Keratinocyte (primary cell): ENCODE measurements around the gene CD63. TPM values are rescaled to one million over a fixed set of nuclear protein-coding genes. Genes with fewer than 3 reads are reported as not detected.

ENCODE experiments used
- DNase-seq: peaks from one replicate; pipeline ENCODE4 v3.0.0-alpha.2; 2011; ENCODE audit warnings: low read depth, missing footprints, low spot score
- FAIRE-seq: peaks from 2 replicates; lab custom pipeline; 2011; peaks lifted over from hg19 to GRCh38; lab: Jason Lieb, UNC
- H2AFZ ChIP-seq: 2 replicates; pipeline ENCODE4 v1.6.0; 2012; ENCODE audit warnings: low read length, control low read depth, inconsistent platforms; ENCODE audit not compliant: control insufficient read depth
- H3K27ac ChIP-seq: 2 replicates; pipeline ENCODE4 v1.5.1; 2011; ENCODE audit warnings: low read length; ENCODE audit not compliant: control insufficient read depth, insufficient read depth
- H3K27me3 ChIP-seq: 3 replicates; pipeline ENCODE4 v1.6.0; 2011; ENCODE audit warnings: low read length; ENCODE audit not compliant: control insufficient read depth, insufficient read depth; ENCODE audit errors: extremely low read depth
- H3K36me3 ChIP-seq, 2 experiments: 2 replicates in 1 of 2; 3 replicates in 1 of 2; pipeline ENCODE4 v1.5.1; 2011; ENCODE audit warnings: low read length in 2 of 2, mild to moderate bottlenecking in 1 of 2; ENCODE audit not compliant: control insufficient read depth in 2 of 2, insufficient read depth in 2 of 2; ENCODE audit errors: extremely low read depth in 1 of 2
- H3K4me1 ChIP-seq: 3 replicates; pipeline ENCODE4 v1.5.1; 2011; ENCODE audit warnings: low read length; ENCODE audit not compliant: control insufficient read depth, insufficient read depth; ENCODE audit errors: extremely low read depth
- H3K4me2 ChIP-seq: 3 replicates; pipeline ENCODE4 v1.6.0; 2011; ENCODE audit warnings: low read depth, low read length; ENCODE audit not compliant: control insufficient read depth, insufficient read depth; ENCODE audit errors: extremely low read depth
- H3K4me3 ChIP-seq, 3 experiments: fragments of 200-600 bp in 1 of 3; sonication (generic) in 1 of 3; 2 replicates in 2 of 3; 3 replicates in 1 of 3; pipeline ENCODE4 v1.5.1; 2011 to 2016; ENCODE audit warnings: low read length in 3 of 3, mild to moderate bottlenecking in 3 of 3, control low read depth in 2 of 3, inconsistent platforms in 1 of 3, low read depth in 1 of 3, mixed read lengths in 1 of 3, mixed run types in 1 of 3, moderate library complexity in 1 of 3; ENCODE audit not compliant: control insufficient read depth in 2 of 3, insufficient read depth in 2 of 3; ENCODE audit errors: extremely low read depth in 1 of 3
- H3K79me2 ChIP-seq: 2 replicates; pipeline ENCODE4 v1.6.0; 2012; ENCODE audit warnings: low read length; ENCODE audit not compliant: control insufficient read depth, insufficient read depth
- H3K9ac ChIP-seq: 3 replicates; pipeline ENCODE4 v1.6.0; 2011; ENCODE audit warnings: low read length; ENCODE audit not compliant: control insufficient read depth, insufficient read depth; ENCODE audit errors: extremely low read depth
- H3K9me1 ChIP-seq: 3 replicates; pipeline ENCODE4 v1.6.0; 2011; ENCODE audit warnings: low read length; ENCODE audit not compliant: control insufficient read depth, insufficient read depth; ENCODE audit errors: extremely low read depth
- H3K9me3 ChIP-seq: 2 replicates; pipeline ENCODE4 v1.5.1; 2012; ENCODE audit warnings: low read depth, low read length; ENCODE audit not compliant: control insufficient read depth
- H4K20me1 ChIP-seq: 3 replicates; pipeline ENCODE4 v1.6.0; 2011; ENCODE audit warnings: low read length; ENCODE audit not compliant: control insufficient read depth, insufficient read depth; ENCODE audit errors: extremely low read depth
- CTCF ChIP-seq, 3 experiments: IDR thresholded peaks in 1 of 3; conservative IDR thresholded peaks in 1 of 3; optimal IDR thresholded peaks in 1 of 3; 2 replicates in 2 of 3; 3 replicates in 1 of 3; pipeline versions ENCODE3 to v1.5.1; 2011; ENCODE audit warnings: low read length in 3 of 3, mild to moderate bottlenecking in 3 of 3, moderate library complexity in 2 of 3, control low read depth in 1 of 3, inconsistent platforms in 1 of 3; ENCODE audit not compliant: insufficient read depth in 2 of 3; ENCODE audit errors: extremely low read depth in 1 of 3
- EZH2 ChIP-seq: IDR thresholded peaks from one replicate; pipeline ENCODE4 v1.6.1; 2012; ENCODE audit warnings: inconsistent platforms, mild to moderate bottlenecking, low read length, moderate library complexity
- dilution Hi-C: fragments of 300-500 bp; cut with MboI; formaldehyde crosslinking; loops from one replicate; pipeline ENCODE4 v1.7.0; 2020; ENCODE audit warnings: low sequenced_read_pairs; ENCODE audit not compliant: extremely low pct_ligation_motif_present
- polyA plus RNA-seq, 5 experiments: library from polyadenylated mRNA; depleted of rRNA in 3 of 5; stranded (reverse) in 3 of 5; stranded (forward) in 1 of 5; unstranded in 1 of 5; fragments of >200 nt; gene quantifications; 1 replicate in 1 of 5; 2 replicates in 3 of 5; 3 replicates in 1 of 5; pipeline versions ENCODE4 v1.2.1 to v1.2.3, GENCODE V29; 2011 to 2012; ENCODE audit warnings: missing spikeins in 2 of 5, low read depth in 1 of 5, low replicate concordance in 1 of 5

Gene CD63
- polyA plus RNA-seq, 1 donor (not counting 4 experiments of a cell fraction or from before 2014, with no cell fraction given), result 749 TPM

GRCh38 chr12:55720894-55721444 lies 7.8 kb downstream of the CD63 start:
- no peaks in the 10 kb centered on the region for H3K9me3 ChIP-seq
- no peak overlapping the region for H3K27ac ChIP-seq
- H3K36me3 ChIP-seq, result peaks cover 14 to 22% of the 10 kb centered on the region in 2 experiments
- peak; percentile 42 to 86 (median 68) for TF ChIP-seq CTCF (optimal IDR thresholded peaks at IDR 0.05 in 1 of 3, IDR thresholded peaks at IDR 0.05 in 1 of 3, conservative IDR thresholded peaks at IDR 0.05 in 1 of 3; ENCODE audit: extremely low read depth in 1 of 3, insufficient read depth in 2 of 3, low read length in 3 of 3)
- no peak for TF ChIP-seq EZH2
- H4K20me1 ChIP-seq, result no peaks in the 10 kb centered on the region
- dilution Hi-C loops, result loop anchor here (5.0 kb wide), 1 partner anchor 34 kb away; no protein-coding TSS in a partner anchor
- H3K4me2 ChIP-seq, result no peak overlapping the region
- H3K9ac ChIP-seq, result no peak overlapping the region
- no peak overlapping the region for H3K4me3 ChIP-seq
- H2AFZ ChIP-seq, result no peak overlapping the region
- peak; percentile 77 for DNase-seq
- no peaks in the 10 kb centered on the region for H3K27me3 ChIP-seq
- no peaks in the 10 kb centered on the region for H3K9me1 ChIP-seq
- H3K4me1 ChIP-seq, result peaks cover 35% of the 10 kb centered on the region
- FAIRE-seq, result no peak
- peaks cover 3% of the 10 kb centered on the region for H3K79me2 ChIP-seq

GRCh38 chr12:55720071-55720564 lies 8.7 kb downstream of the CD63 start, which contains the start of gene RDH5:
Gene RDH5 (plus strand): TSS chr12:55720393. CDS start chr12:55721185, 792 bp downstream.
- TF ChIP-seq EZH2 (no peak), CTCF (optimal IDR thresholded peaks at IDR 0.05 in 1 of 3, IDR thresholded peaks at IDR 0.05 in 1 of 3, conservative IDR thresholded peaks at IDR 0.05 in 1 of 3; ENCODE audit: extremely low read depth in 1 of 3, insufficient read depth in 2 of 3, low read length in 3 of 3) (no peak)
- no peak within 1 kb of the TSS for H2AFZ ChIP-seq
- H3K4me1 ChIP-seq, result peaks cover 35% of the 10 kb centered on the region
- FAIRE-seq, result no peak
- peaks cover 10 to 15% of the 10 kb centered on the region in 2 experiments for H3K36me3 ChIP-seq
- H3K4me2 ChIP-seq, result no peak within 1 kb of the TSS
- dilution Hi-C loops, result loop anchor here (5.0 kb wide), 1 partner anchor 33 kb away; no protein-coding TSS in a partner anchor
- no peak for DNase-seq
- H3K27ac ChIP-seq, result no peak within 1 kb of the TSS
- no peak within 1 kb of the TSS for H3K4me3 ChIP-seq
- H3K9me3 ChIP-seq, result no peaks in the 10 kb centered on the region
- no peak within 1 kb of the TSS for H3K9ac ChIP-seq
- H3K9me1 ChIP-seq, result no peaks in the 10 kb centered on the region
- no peaks in the 10 kb centered on the region for H3K27me3 ChIP-seq
- H3K79me2 ChIP-seq, result no peaks in the 10 kb centered on the region
- H4K20me1 ChIP-seq, result no peaks in the 10 kb centered on the region
